Transverse colon (tissue), 4 donors: ENCODE data around the gene SLC39A9. TPM values are rescaled to one million over a fixed set of nuclear protein-coding genes. Genes with fewer than 3 reads are reported as not detected.

Experiments
- DNase-seq: peaks from one replicate; pipeline ENCODE4 v3.0.0-alpha.2; 2019
- H3K27ac ChIP-seq, 4 donors: fragments of 200-600 bp; sonication (generic); 2 replicates each; pipeline ENCODE4 v1.5.1; 2016 to 2018; ENCODE audit warnings: inconsistent platforms in 4 of 4
- H3K27me3 ChIP-seq: fragments of 200-600 bp; sonication (generic); 2 replicates; pipeline ENCODE4 v1.5.1; 2017; ENCODE audit warnings: inconsistent platforms
- H3K36me3 ChIP-seq, 4 donors: fragments of 200-600 bp; sonication (generic); 2 replicates each; pipeline ENCODE4 v1.5.1; 2017 to 2019; ENCODE audit warnings: inconsistent platforms in 4 of 4
- H3K4me1 ChIP-seq, 4 donors: fragments of 200-600 bp; sonication (generic); 2 replicates each; pipeline ENCODE4 v1.5.1; 2017 to 2020; ENCODE audit warnings: inconsistent platforms in 4 of 4
- H3K4me3 ChIP-seq, 4 donors: fragments of 200-600 bp; sonication (generic); 1 replicate in 1 of 4; 2 replicates in 3 of 4; pipeline versions ENCODE4 v1.5.1 to v1.6.1; 2017 to 2019; ENCODE audit warnings: inconsistent platforms in 4 of 4
- H3K9me3 ChIP-seq, 2 donors: fragments of 200-600 bp; sonication (generic); 2 replicates each; pipeline ENCODE4 v1.5.1; 2017 to 2019; ENCODE audit warnings: inconsistent platforms in 2 of 2
- EP300 ChIP-seq: sonication (generic); formaldehyde crosslinking; IDR thresholded peaks from one replicate; pipeline ENCODE4 v1.6.1; 2017; ENCODE audit warnings: antibody characterized with exemption, low read depth
- POLR2A ChIP-seq: fragments of 450-650 bp; IDR thresholded peaks from one replicate; pipeline ENCODE4 v1.6.1; 2016; ENCODE audit warnings: antibody characterized with exemption, mild to moderate bottlenecking, moderate library complexity
- POLR2AphosphoS5 ChIP-seq, 3 donors: sonication (generic); formaldehyde crosslinking; IDR thresholded peaks; one replicate each; pipeline ENCODE4 v1.6.1; 2016; ENCODE audit warnings: antibody characterized with exemption in 3 of 3
- WGBS, 2 donors: methylation state at CpG; one replicate each; pipeline ENCODE4 v1.1.5; 2018; ENCODE audit warnings: low coverage in 1 of 2; 5-methylcytosine and 5-hydroxymethylcytosine counted together
- in situ Hi-C, 4 donors: fragments of 200-750 bp; cut with MboI; loops; one replicate each; pipeline versions ENCODE4 v1.15.0 to v1.15.1; 2017; ENCODE audit warnings: low sequenced_read_pairs in 3 of 4, low pct_ligation_motif_present in 1 of 4, low pct_unique_long_range_greater_than_20kb in 1 of 4
- intact Hi-C: fragments of 100-400 bp; cut with DNase I; formaldehyde crosslinking; loops from one replicate; pipeline ENCODE4 v1.15.1; 2023; ENCODE audit warnings: low total_unique reads
- total RNA-seq, 4 donors: library from RNA; depleted of rRNA; stranded (reverse); fragments of >200 nt; gene quantifications; one replicate each; pipeline ENCODE4 v1.1.0, GENCODE V29; 2016
- TF ChIP-seq, protein P1 (sequence below), 5 experiments: fragments of 200-600 bp in 3 of 5; fragments of 450-650 bp in 2 of 5; sonication (generic) in 3 of 5; IDR thresholded peaks; 1 replicate in 2 of 5; 2 replicates in 3 of 5; pipeline ENCODE4 v1.5.1; 2016 to 2017; ENCODE audit warnings: antibody characterized with exemption in 5 of 5, inconsistent platforms in 3 of 5, mild to moderate bottlenecking in 2 of 5, moderate library complexity in 1 of 5

The SLC39A9 gene
- total RNA-seq, 4 donors from 2014 or later = 24.5 to 103 (median 72.2) TPM

DNA sequence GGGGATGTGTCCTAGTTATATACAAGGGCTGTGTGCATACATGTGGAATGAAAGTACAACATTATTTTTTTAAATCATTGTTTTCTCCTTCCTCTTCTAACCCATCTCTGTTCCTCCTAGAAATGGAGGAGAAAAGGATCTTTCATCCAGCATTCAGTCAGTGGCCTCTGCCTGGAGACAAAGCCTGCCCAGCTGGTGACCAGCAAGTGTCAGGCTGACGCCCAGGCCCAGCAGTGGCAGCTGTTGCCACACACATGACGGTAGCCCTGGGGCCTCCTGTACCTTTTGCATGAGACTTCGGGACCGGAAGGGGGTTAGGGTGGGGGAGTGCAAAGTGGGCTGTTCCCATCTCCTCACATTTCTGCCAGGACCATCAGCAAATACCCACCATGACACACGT, 46.6 kb upstream of the SLC39A9 start:
- in situ Hi-C loops (no loop called here), intact Hi-C loops (no loop called here)
- no peaks in the 10 kb centered on the region for H3K27me3 ChIP-seq
- H3K4me3 ChIP-seq = no peak overlapping the region
- H3K27ac ChIP-seq = no peak overlapping the region
- H3K9me3 ChIP-seq = no peaks in the 10 kb centered on the region
- no peak for TF ChIP-seq EP300
- TF ChIP-seq, protein P1, sequence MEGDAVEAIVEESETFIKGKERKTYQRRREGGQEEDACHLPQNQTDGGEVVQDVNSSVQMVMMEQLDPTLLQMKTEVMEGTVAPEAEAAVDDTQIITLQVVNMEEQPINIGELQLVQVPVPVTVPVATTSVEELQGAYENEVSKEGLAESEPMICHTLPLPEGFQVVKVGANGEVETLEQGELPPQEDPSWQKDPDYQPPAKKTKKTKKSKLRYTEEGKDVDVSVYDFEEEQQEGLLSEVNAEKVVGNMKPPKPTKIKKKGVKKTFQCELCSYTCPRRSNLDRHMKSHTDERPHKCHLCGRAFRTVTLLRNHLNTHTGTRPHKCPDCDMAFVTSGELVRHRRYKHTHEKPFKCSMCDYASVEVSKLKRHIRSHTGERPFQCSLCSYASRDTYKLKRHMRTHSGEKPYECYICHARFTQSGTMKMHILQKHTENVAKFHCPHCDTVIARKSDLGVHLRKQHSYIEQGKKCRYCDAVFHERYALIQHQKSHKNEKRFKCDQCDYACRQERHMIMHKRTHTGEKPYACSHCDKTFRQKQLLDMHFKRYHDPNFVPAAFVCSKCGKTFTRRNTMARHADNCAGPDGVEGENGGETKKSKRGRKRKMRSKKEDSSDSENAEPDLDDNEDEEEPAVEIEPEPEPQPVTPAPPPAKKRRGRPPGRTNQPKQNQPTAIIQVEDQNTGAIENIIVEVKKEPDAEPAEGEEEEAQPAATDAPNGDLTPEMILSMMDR (IDR thresholded peaks at IDR 0.05) = no peak
- TF ChIP-seq POLR2A = no peak
- no peak for TF ChIP-seq POLR2AphosphoS5 (IDR thresholded peaks at IDR 0.05)
- peaks cover 0 to 11% (median 5%) of the 10 kb centered on the region in 4 donors for H3K4me1 ChIP-seq
- no peaks in the 10 kb centered on the region for H3K36me3 ChIP-seq
- no peak for DNase-seq
- 95% methylated on average over 5 of the region's 5 CpGs; no CpG with 5 or more reads in 1 of the 2 donors for WGBS, 2 donors

DNA sequence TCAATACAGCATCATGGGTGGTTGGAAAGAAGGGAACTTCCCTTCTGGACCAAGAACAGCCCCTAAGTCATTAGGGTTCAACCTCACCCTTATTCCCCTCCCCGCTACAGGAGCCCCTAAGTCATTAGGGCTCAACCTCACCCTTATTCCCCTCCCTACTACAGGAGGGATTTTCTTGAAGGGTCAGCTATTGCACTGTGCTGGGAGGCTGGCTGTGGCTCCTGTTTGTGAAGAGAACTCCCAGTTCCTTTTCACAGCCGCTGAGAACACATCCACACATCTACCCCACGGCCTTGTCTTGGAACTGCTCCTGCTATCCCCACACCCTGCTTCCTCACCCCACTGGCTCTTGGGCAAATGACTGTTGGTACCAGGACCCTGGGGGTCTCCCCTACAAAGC, 45.3 kb upstream of the SLC39A9 start:
- DNase-seq = no peak
- Histone ChIP-seq H3K27ac (no peak overlapping the region), H3K27me3 (no peaks in the 10 kb centered on the region), H3K4me1 (peaks cover 0 to 11% (median 5%) of the 10 kb centered on the region in 4 donors), H3K4me3 (no peak overlapping the region), H3K36me3 (no peaks in the 10 kb centered on the region), H3K9me3 (no peaks in the 10 kb centered on the region)
- in situ Hi-C loops (no loop called here), intact Hi-C loops (no loop called here)
- WGBS, 2 donors = 89% methylated on average over 3 of the region's 3 CpGs; no CpG with 5 or more reads in 1 of the 2 donors
- TF ChIP-seq, protein P1 (IDR thresholded peaks at IDR 0.05) = no peak

DNA sequence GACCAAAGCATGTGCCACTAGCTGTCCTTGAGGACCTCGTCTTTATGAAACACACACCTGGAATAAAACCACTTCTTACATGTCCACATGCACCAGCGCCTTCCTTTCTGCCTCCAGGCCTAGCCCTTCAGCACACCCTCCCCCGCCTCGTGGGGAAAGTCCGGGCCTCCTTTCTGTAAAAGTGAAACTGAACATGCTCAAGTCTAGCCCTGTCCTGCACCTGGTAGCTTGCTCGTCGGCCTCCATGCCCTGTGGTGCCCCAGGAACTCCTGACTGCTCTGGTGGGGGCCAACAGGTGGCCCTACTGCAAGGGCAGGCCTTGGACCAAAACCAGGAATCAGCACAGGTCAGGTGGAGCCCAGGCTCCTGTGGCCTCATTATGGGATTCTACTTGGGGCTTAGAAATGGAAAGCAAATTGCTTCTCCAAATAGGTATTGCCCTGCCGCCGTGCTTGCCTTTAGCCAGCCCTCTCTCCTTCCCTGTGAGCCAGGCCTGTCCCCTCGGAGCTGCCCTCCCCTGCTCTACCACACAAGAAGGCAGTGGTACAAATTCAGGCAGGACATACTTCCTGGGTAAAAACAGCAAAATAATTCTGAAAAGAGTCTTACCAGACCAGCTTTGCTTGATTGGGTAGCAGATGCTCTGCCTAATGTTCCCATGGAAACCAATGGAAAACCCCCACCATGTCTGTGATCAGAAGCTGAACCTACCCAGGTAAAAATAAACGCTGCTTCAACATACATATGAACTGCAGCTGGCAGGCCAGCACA, 43.9 kb upstream of the SLC39A9 start:
- DNase-seq = peak; percentile 75
- H3K36me3 ChIP-seq = no peaks in the 10 kb centered on the region
- no peaks in the 10 kb centered on the region for H3K27me3 ChIP-seq
- in situ Hi-C loops = no loop called here
- WGBS, 2 donors = 56 to 71% methylated on average over 2 to 11 of the region's 11 CpGs
- H3K9me3 ChIP-seq = no peaks in the 10 kb centered on the region
- intact Hi-C loops = loop anchor here (5.0 kb wide), 1 partner anchor 122 kb away; no protein-coding TSS in a partner anchor
- TF ChIP-seq, protein P1 (IDR thresholded peaks at IDR 0.05) = no peak
- no peak for TF ChIP-seq POLR2A
- no peak for TF ChIP-seq EP300
- TF ChIP-seq POLR2AphosphoS5 (IDR thresholded peaks at IDR 0.05) = no peak
- no peak overlapping the region for H3K4me3 ChIP-seq
- peaks cover 0 to 11% (median 5%) of the 10 kb centered on the region in 4 donors for H3K4me1 ChIP-seq
- peak overlapping the region in 2 of 4 donors; percentile 23 to 38 for H3K27ac ChIP-seq

DNA sequence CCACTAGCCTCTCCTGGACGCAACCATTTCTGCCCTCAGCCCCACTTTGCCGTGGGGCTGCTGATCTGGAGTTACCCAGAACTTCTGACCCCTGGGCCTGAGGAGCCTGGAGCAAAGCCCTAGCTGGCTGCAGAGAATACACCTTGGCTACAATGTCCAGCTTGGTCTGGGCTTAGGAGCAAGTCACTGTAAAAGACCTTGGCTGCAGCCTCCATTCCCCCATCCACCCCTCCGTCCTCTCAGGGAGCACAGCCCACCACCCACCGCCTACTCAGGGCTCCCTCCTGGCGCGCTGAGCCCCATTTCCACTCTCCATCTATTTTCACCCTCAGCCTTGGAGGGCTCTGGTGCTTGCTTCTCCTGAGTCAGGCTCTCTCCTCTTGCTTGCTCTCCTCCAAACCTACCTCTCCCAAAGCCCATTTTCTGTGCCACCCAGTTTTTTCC, 43.3 kb upstream of the SLC39A9 start:
- no peak for DNase-seq
- 89 to 100% methylated on average over 1 to 6 of the region's 6 CpGs for WGBS, 2 donors
- Histone ChIP-seq H3K4me3 (no peak overlapping the region), H3K9me3 (no peaks in the 10 kb centered on the region), H3K4me1 (peaks cover 0 to 11% (median 5%) of the 10 kb centered on the region in 4 donors), H3K36me3 (no peaks in the 10 kb centered on the region), H3K27me3 (no peaks in the 10 kb centered on the region), H3K27ac (peak overlapping the region in 3 of 4 donors; percentile 21 to 49 (median 38))
- TF ChIP-seq POLR2A = no peak
- TF ChIP-seq EP300 = no peak
- TF ChIP-seq, protein P1 (IDR thresholded peaks at IDR 0.05) = no peak
- TF ChIP-seq POLR2AphosphoS5 (IDR thresholded peaks at IDR 0.05) = no peak
- in situ Hi-C loops = no loop called here
- intact Hi-C loops = loop anchor here (5.0 kb wide), 1 partner anchor 123 kb away; no protein-coding TSS in a partner anchor
